ENCODE data around the gene GPX4. TPM values are rescaled to one million over a fixed set of nuclear protein-coding genes. Genes with fewer than 3 reads are reported as not detected.

Gene GPX4
- total and polyA plus RNA-seq, 2 donors (not counting 1 experiment from before 2014, with no cell fraction given), result 213 to 317 TPM

GRCh38 chr19:1115646-1116420 lies 12.0 kb downstream of the GPX4 start:
- H3K4me3 Mint-ChIP-seq, result no peak overlapping the region
- intact Hi-C loops (cut with micrococcal nuclease), result no loop called here
- peaks cover 6 to 12% of the 10 kb centered on the region in 2 donors for H3K4me1 ChIP-seq (ENCODE audit: control insufficient read depth in 2 of 2, insufficient read depth in 2 of 2, low read length in 2 of 2)
- H4K20me1 ChIP-seq (ENCODE audit: control insufficient read depth, insufficient read depth, low read length, poor library complexity, severe bottlenecking), result peaks cover 32% of the 10 kb centered on the region
- no peak overlapping the region for H2AFZ ChIP-seq (ENCODE audit: insufficient read depth, low read depth, low read length, poor library complexity, severe bottlenecking)
- H3K27ac Mint-ChIP-seq, result no peak overlapping the region
- no peaks in the 10 kb centered on the region for H3K27me3 Mint-ChIP-seq
- no peak for DNase-seq
- no peaks in the 10 kb centered on the region for H3K27me3 ChIP-seq (replicated peaks in 1 of 4; ENCODE audit: control extremely low read depth in 1 of 4, control insufficient read depth in 3 of 4, insufficient read depth in 4 of 4, low read length in 3 of 4)
- peaks cover 0 to 47% of the 10 kb centered on the region in 2 experiments for H3K36me3 ChIP-seq (replicated peaks in 1 of 2; ENCODE audit: control extremely low read depth in 1 of 2, control insufficient read depth in 1 of 2, extremely low read depth in 1 of 2, insufficient read depth in 2 of 2, low read length in 1 of 2)
- no peak for ATAC-seq (ENCODE audit: low read depth)
- H3K4me1 Mint-ChIP-seq, result peaks cover 5% of the 10 kb centered on the region
- ChIA-PET CTCF (no interaction called here), POLR2A (interaction anchor here (0.6 kb wide), 1 partner anchor 153 kb away, joined by 3 read pairs; the partner anchor contains the start of gene CIRBP)
- H3K9ac ChIP-seq (ENCODE audit: low read length), result no peak overlapping the region
- no peak overlapping the region for H3K27ac ChIP-seq (ENCODE audit: low read length in 2 of 2)
- no peaks in the 10 kb centered on the region for H3K9me3 Mint-ChIP-seq (ENCODE audit: insufficient read depth)
- peaks cover 19% of the 10 kb centered on the region for H3K79me2 ChIP-seq (ENCODE audit: control insufficient read depth, insufficient read depth, low read length)
- 93% methylated on average over 33 of the region's 35 CpGs for WGBS (ENCODE audit: insufficient coverage)
- H3K4me3 ChIP-seq (ENCODE audit: control extremely low read depth in 1 of 5, extremely low read depth in 1 of 5, insufficient read depth in 1 of 5, low read depth in 2 of 5, low read length in 4 of 5), result no peak overlapping the region
- TF ChIP-seq, protein P1, sequence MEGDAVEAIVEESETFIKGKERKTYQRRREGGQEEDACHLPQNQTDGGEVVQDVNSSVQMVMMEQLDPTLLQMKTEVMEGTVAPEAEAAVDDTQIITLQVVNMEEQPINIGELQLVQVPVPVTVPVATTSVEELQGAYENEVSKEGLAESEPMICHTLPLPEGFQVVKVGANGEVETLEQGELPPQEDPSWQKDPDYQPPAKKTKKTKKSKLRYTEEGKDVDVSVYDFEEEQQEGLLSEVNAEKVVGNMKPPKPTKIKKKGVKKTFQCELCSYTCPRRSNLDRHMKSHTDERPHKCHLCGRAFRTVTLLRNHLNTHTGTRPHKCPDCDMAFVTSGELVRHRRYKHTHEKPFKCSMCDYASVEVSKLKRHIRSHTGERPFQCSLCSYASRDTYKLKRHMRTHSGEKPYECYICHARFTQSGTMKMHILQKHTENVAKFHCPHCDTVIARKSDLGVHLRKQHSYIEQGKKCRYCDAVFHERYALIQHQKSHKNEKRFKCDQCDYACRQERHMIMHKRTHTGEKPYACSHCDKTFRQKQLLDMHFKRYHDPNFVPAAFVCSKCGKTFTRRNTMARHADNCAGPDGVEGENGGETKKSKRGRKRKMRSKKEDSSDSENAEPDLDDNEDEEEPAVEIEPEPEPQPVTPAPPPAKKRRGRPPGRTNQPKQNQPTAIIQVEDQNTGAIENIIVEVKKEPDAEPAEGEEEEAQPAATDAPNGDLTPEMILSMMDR (IDR thresholded peaks at IDR 0.05), result no peak
- TF ChIP-seq EZH2 (IDR thresholded peaks at IDR 0.05; ENCODE audit: borderline replicate concordance, insufficient read depth, low read depth, low read length, poor library complexity, severe bottlenecking), result no peak
- H3K9me3 ChIP-seq (ENCODE audit: control extremely low read depth in 1 of 3, control insufficient read depth in 2 of 3, insufficient read depth in 1 of 3, low read length in 2 of 3), result no peaks in the 10 kb centered on the region
- no peak overlapping the region for H3K4me2 ChIP-seq (replicated peaks; ENCODE audit: low read depth, low read length, poor library complexity, severe bottlenecking)
